GM12878 (cell line): Measurements from ENCODE around the gene PIK3C2B. TPM values are rescaled to one million over a fixed set of nuclear protein-coding genes. Genes with fewer than 3 reads are reported as not detected.
A peak's percentile ranks its signal among the peaks of the same experiment; 100 is the strongest.

Experiments
- BMI1 ChIP-seq: fragments of 450-650 bp; IDR thresholded peaks from 2 replicates; pipeline ENCODE4 v1.6.1; 2016; ENCODE audit warnings: mild to moderate bottlenecking, moderate library complexity, borderline replicate concordance
- CBFB ChIP-seq: IDR thresholded peaks from 2 replicates; pipeline ENCODE4 v1.6.1; 2016; ENCODE audit warnings: antibody characterized with exemption, low read depth
- CHD2 ChIP-seq: IDR thresholded peaks from 2 replicates; pipeline ENCODE4 v1.6.1; 2011; ENCODE audit warnings: low read depth, low read length, improper control_type of control experiment, borderline replicate concordance
- CHD4 ChIP-seq: fragments of 200-600 bp; sonication (generic); IDR thresholded peaks from 2 replicates; pipeline ENCODE4 v1.6.1; 2016; ENCODE audit warnings: mild to moderate bottlenecking
- CREB1 ChIP-seq: IDR thresholded peaks from 2 replicates; pipeline ENCODE4 v1.6.1; 2012; ENCODE audit warnings: low read depth, mild to moderate bottlenecking, inconsistent platforms
- CREM ChIP-seq: IDR thresholded peaks from 2 replicates; pipeline ENCODE4 v1.6.1; 2014; ENCODE audit warnings: antibody characterized with exemption, low read depth
- DPF2 ChIP-seq: fragments of 450-650 bp; IDR thresholded peaks from 2 replicates; pipeline ENCODE4 v1.6.1; 2017; ENCODE audit warnings: mild to moderate bottlenecking
- EED ChIP-seq: sonication (generic); IDR thresholded peaks from 2 replicates; pipeline ENCODE4 v1.6.1; 2016; ENCODE audit warnings: antibody characterized with exemption, low read depth
- ESRRA ChIP-seq: IDR thresholded peaks from 2 replicates; pipeline ENCODE4 v1.6.1; 2012; ENCODE audit warnings: mild to moderate bottlenecking, low read length, improper control_type of control experiment
- FOXM1 ChIP-seq: IDR thresholded peaks from 2 replicates; pipeline ENCODE4 v1.6.1; 2012; ENCODE audit warnings: low read depth, mild to moderate bottlenecking, inconsistent platforms, low read length, moderate library complexity
- IRF4 ChIP-seq: IDR thresholded peaks from 2 replicates; pipeline ENCODE4 v1.6.1; 2011; ENCODE audit warnings: low read depth, low read length
- NBN ChIP-seq: fragments of 450-650 bp; IDR thresholded peaks from 2 replicates; pipeline ENCODE4 v1.6.1; 2016
- POU2F2 ChIP-seq: IDR thresholded peaks from 3 replicates; pipeline ENCODE4 v1.6.1; 2011; ENCODE audit warnings: low read depth, mild to moderate bottlenecking, low read length, borderline replicate concordance
- RB1 ChIP-seq: fragments of 450-650 bp; formaldehyde crosslinking; IDR thresholded peaks from 2 replicates; pipeline ENCODE4 v1.6.1; 2017; ENCODE audit warnings: mild to moderate bottlenecking, borderline replicate concordance
- RUNX3 ChIP-seq: IDR thresholded peaks from 2 replicates; pipeline ENCODE4 v1.6.1; 2012; ENCODE audit warnings: low read length, inconsistent platforms
- SUPT20H ChIP-seq: IDR thresholded peaks from 2 replicates; pipeline ENCODE4 v1.6.1; 2011; ENCODE audit warnings: low read depth, mild to moderate bottlenecking, low read length, moderate library complexity, borderline replicate concordance; ENCODE audit not compliant: control insufficient read depth
- YBX1 ChIP-seq: fragments of 450-650 bp; IDR thresholded peaks from 2 replicates; pipeline ENCODE4 v1.6.1; 2016; ENCODE audit warnings: antibody characterized with exemption
- YY1 ChIP-seq: IDR thresholded peaks from 2 replicates; pipeline ENCODE4 v1.6.1; 2011; ENCODE audit warnings: low read depth, mild to moderate bottlenecking, low read length
- ZNF217 ChIP-seq: fragments of 450-650 bp; IDR thresholded peaks from 2 replicates; pipeline ENCODE4 v1.6.1; 2017; ENCODE audit warnings: antibody characterized with exemption, mild to moderate bottlenecking
- ZSCAN29 ChIP-seq: fragments of 450-650 bp; IDR thresholded peaks from 2 replicates; pipeline ENCODE4 v1.6.1; 2017; ENCODE audit warnings: mild to moderate bottlenecking, moderate library complexity
- polyA plus RNA-seq, 11 experiments: library from polyadenylated mRNA; depleted of rRNA in 4 of 11; unstranded in 6 of 11; stranded (reverse) in 5 of 11; fragments of >200 nt; fragmentation: Nextera tagmentation in 4 of 11; fragmentation: Illumina TruSeq in 1 of 11; extraction: Ambion mirVana in 4 of 11; extraction: Trizol in 1 of 11; gene quantifications; 1 replicate in 1 of 11; 2 replicates in 10 of 11; pipeline versions ENCODE4 v1.2.1 to v1.2.3, GENCODE V29; 2011 to 2016; ENCODE audit warnings: inconsistent platforms in 2 of 11, missing spikeins in 2 of 11, low read depth in 1 of 11
- total RNA-seq, 4 experiments: library from RNA; depleted of rRNA in 3 of 4; stranded (reverse); fragments of >200 nt in 3 of 4; fragmentation: Illumina TruSeq in 1 of 4; extraction: Trizol in 1 of 4; gene quantifications; 2 replicates each; pipeline versions ENCODE4 v1.2.1 to v1.2.3, GENCODE V29; 2013 to 2021
- TF ChIP-seq, protein P1 (sequence below): fragments of 450-650 bp; conservative IDR thresholded peaks from 2 replicates; pipeline ENCODE4 v1.6.1; 2017; ENCODE audit warnings: mild to moderate bottlenecking, moderate library complexity
- TF ChIP-seq, protein P2 (sequence below): fragments of 450-650 bp; IDR thresholded peaks from 2 replicates; pipeline ENCODE4 v1.6.1; 2016; ENCODE audit warnings: mild to moderate bottlenecking
- TF ChIP-seq, protein P3 (sequence below): fragments of 450-650 bp; IDR thresholded peaks from 2 replicates; pipeline ENCODE4 v1.6.1; 2014; ENCODE audit warnings: mild to moderate bottlenecking
- TF ChIP-seq, protein P4 (sequence below): fragments of 450-650 bp; formaldehyde crosslinking; IDR thresholded peaks from 2 replicates; pipeline ENCODE4 v1.5.0; 2022; ENCODE audit warnings: mild to moderate bottlenecking, missing genetic modification characterization

Gene PIK3C2B
- total and polyA plus RNA-seq, 10 of the 15 experiments (the other 5 are each of a cell fraction or from before 2014, with no cell fraction given) = 2.2 to 38.1 (median 11.4) TPM

DNA sequence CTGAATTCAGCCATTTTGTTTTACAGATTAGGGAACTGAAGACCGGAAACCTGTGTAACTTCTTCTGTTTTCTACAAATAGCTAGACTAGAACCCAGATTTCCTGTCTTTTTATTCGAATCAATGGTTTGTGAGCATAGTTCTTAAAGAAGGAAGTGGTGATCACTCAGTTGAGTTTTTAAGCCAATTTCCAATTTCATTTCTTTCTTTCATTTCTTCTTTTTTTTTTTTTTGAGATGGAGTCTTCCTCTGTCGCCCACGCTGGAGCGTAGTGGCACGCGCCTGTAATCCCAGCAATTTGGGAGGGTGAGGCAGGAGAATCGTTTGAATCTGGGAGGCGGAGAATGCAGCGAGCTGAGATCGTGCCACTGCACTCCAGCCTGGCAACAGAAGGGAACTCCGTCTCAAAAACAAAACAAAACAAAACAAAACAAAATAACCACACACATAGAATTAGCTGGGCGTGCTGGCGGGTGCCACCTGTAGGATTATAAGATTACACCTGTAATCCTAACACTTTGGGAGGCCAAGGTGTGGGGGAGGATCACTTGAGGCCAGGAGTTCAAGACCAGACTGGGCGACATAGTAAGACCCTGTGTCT, 18.6 kb upstream of the PIK3C2B start (continued):
- TF ChIP-seq, protein P1, sequence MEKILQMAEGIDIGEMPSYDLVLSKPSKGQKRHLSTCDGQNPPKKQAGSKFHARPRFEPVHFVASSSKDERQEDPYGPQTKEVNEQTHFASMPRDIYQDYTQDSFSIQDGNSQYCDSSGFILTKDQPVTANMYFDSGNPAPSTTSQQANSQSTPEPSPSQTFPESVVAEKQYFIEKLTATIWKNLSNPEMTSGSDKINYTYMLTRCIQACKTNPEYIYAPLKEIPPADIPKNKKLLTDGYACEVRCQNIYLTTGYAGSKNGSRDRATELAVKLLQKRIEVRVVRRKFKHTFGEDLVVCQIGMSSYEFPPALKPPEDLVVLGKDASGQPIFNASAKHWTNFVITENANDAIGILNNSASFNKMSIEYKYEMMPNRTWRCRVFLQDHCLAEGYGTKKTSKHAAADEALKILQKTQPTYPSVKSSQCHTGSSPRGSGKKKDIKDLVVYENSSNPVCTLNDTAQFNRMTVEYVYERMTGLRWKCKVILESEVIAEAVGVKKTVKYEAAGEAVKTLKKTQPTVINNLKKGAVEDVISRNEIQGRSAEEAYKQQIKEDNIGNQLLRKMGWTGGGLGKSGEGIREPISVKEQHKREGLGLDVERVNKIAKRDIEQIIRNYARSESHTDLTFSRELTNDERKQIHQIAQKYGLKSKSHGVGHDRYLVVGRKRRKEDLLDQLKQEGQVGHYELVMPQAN = no peak
- TF ChIP-seq ZNF217 (peak; percentile 94), ESRRA (no peak), YBX1 (0 out of 2 replicates have a peak, but pooled peaks have one; percentile 29), POU2F2 (peak; percentile 29; the same call in 1 of the 3 replicates), IRF4 (no peak), YY1 (peak; percentile 54; the same call in 1 of the 2 replicates), CHD4 (no peak), BMI1 (peak; percentile 37; the same call in 1 of the 2 replicates), CREM (peak; percentile 11; the same call in 1 of the 2 replicates), SUPT20H (no peak), NBN (peak; percentile 97), CREB1 (peak; percentile 56), CHD2 (no peak), RB1 (peak; percentile 42; the same call in 1 of the 2 replicates), FOXM1 (peak; percentile 76; the same call in 1 of the 2 replicates), RUNX3 (peak; percentile 75), ZSCAN29 (peak; percentile 91), EED (peak; percentile 94), CBFB (peak; percentile 18; the same call in 1 of the 2 replicates), DPF2 (peak; percentile 76)
- TF ChIP-seq, protein P2, sequence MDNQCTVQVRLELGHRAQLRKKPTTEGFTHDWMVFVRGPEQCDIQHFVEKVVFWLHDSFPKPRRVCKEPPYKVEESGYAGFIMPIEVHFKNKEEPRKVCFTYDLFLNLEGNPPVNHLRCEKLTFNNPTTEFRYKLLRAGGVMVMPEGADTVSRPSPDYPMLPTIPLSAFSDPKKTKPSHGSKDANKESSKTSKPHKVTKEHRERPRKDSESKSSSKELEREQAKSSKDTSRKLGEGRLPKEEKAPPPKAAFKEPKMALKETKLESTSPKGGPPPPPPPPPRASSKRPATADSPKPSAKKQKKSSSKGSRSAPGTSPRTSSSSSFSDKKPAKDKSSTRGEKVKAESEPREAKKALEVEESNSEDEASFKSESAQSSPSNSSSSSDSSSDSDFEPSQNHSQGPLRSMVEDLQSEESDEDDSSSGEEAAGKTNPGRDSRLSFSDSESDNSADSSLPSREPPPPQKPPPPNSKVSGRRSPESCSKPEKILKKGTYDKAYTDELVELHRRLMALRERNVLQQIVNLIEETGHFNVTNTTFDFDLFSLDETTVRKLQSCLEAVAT = peak; percentile 88
- TF ChIP-seq, protein P3, sequence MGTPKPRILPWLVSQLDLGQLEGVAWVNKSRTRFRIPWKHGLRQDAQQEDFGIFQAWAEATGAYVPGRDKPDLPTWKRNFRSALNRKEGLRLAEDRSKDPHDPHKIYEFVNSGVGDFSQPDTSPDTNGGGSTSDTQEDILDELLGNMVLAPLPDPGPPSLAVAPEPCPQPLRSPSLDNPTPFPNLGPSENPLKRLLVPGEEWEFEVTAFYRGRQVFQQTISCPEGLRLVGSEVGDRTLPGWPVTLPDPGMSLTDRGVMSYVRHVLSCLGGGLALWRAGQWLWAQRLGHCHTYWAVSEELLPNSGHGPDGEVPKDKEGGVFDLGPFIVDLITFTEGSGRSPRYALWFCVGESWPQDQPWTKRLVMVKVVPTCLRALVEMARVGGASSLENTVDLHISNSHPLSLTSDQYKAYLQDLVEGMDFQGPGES = 0 out of 2 replicates have a peak, but pooled peaks have one; percentile 45
- TF ChIP-seq, protein P4, sequence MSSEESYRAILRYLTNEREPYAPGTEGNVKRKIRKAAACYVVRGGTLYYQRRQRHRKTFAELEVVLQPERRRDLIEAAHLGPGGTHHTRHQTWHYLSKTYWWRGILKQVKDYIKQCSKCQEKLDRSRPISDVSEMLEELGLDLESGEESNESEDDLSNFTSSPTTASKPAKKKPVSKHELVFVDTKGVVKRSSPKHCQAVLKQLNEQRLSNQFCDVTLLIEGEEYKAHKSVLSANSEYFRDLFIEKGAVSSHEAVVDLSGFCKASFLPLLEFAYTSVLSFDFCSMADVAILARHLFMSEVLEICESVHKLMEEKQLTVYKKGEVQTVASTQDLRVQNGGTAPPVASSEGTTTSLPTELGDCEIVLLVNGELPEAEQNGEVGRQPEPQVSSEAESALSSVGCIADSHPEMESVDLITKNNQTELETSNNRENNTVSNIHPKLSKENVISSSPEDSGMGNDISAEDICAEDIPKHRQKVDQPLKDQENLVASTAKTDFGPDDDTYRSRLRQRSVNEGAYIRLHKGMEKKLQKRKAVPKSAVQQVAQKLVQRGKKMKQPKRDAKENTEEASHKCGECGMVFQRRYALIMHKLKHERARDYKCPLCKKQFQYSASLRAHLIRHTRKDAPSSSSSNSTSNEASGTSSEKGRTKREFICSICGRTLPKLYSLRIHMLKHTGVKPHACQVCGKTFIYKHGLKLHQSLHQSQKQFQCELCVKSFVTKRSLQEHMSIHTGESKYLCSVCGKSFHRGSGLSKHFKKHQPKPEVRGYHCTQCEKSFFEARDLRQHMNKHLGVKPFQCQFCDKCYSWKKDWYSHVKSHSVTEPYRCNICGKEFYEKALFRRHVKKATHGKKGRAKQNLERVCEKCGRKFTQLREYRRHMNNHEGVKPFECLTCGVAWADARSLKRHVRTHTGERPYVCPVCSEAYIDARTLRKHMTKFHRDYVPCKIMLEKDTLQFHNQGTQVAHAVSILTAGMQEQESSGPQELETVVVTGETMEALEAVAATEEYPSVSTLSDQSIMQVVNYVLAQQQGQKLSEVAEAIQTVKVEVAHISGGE = no peak
